Measurements from ENCODE around the gene IL23R.
"Not testable (repeated sequence)": the region's sequence is repeated elsewhere in the genome, so short reads cannot be mapped to it uniquely, and the experiment has no call there.

The IL23R gene

GRCh38 chr1:67192902-67193301 lies 26.6 kb downstream of the IL23R start:
- ATAC-seq (peak; percentile 58), DNase-seq (no peak)

DNA sequence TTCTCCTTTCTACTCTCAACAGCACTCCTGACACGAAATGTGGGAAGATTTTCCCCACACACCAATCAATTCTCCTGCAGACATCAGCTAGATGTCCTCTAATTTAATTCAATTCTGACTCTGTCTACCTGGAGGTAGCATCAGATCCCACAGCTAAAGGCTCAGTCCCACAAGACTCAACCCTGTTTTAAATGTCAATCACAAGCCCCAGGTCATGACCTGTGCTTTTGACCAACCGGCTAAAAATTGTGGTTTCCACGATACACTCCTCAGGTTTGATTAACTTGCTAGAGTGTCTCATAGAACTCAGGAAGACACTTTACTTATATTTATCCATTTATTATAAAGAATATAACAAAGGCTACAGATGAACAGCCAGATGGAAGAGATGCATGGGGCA lies 27.4 kb downstream of the IL23R start:
- DNase-seq (no peak), ATAC-seq (no peak)

DNA sequence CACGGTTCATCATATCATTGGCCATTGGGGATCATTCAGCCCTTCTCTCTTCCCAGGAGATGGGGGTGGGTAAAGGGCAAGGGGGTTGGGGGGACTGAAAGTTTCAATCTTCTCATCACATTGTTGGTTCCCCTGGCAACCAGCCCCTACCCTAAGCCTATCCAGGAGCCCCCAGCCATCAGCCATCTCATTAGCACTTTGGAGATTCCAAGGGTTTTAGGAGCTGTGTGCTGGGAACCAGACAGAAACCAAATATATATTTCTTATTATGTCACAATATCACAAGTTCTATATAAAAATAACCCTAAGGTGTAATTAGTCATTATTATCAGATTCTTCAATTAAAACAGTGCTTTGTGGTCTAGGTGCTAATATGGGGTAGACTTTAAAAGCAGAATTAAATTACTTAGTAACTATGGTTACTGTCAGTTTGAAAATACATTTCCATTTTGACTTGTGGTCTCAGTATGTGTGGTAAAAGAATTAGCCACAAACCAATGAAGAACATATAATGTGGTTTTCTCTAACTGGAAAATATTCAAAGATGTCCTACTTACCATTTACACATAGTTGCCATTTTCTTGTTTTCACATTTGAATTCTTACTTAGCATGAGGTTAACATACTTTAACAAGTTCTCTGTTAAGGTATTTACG lies 28.1 kb downstream of the IL23R start:
- DNase-seq (no peak), ATAC-seq (peak; percentile 29)

- ATAC-seq (no peak), DNase-seq (no peak)
Observed at GRCh38 chr1:67200755-67201154, 34.5 kb downstream of the IL23R start.

GRCh38 chr1:67201891-67202290 lies 35.6 kb downstream of the IL23R start:
- ATAC-seq = no peak
- no peak for DNase-seq

GRCh38 chr1:67204298-67204980 lies 38.2 kb downstream of the IL23R start:
- no peak for DNase-seq
- no peak for ATAC-seq

- not testable (repeated sequence) for ATAC-seq, DNase-seq
Observed at GRCh38 chr1:67207398-67207797, 41.1 kb downstream of the IL23R start.

DNA sequence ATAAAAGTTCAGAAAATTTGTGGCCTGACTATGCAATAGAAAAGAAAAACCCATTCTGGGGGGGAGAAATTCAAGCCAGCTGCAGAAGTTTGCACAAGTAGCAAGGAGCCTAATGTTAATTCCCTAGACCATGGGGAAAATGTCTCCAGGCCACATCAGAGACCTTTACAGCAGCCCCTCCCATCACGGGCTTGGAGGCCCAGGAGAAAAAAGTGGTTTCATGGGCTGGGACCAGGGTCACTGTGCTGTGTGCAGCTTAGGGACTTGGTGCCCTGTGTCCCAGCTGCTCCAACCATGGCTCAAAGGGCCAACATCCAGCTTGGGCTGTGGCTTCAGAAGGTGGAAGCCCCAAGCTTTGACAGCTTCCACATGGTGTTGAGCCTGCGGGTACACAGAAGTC lies 42.0 kb downstream of the IL23R start:
- no peak for ATAC-seq

GRCh38 chr1:67209521-67209920 lies 43.3 kb downstream of the IL23R start:
- no peak for ATAC-seq
- no peak for DNase-seq

More for the DNA sequence above, 42.0 kb downstream of the IL23R start:
- DNase-seq = no peak

- peak; percentile 57 for DNase-seq
- peak; percentile 81 for ATAC-seq
Observed at GRCh38 chr1:67211589-67212563, 45.6 kb downstream of the IL23R start.

GRCh38 chr1:67213164-67213563 lies 46.9 kb downstream of the IL23R start:
- no peak for ATAC-seq
- no peak for DNase-seq

DNA sequence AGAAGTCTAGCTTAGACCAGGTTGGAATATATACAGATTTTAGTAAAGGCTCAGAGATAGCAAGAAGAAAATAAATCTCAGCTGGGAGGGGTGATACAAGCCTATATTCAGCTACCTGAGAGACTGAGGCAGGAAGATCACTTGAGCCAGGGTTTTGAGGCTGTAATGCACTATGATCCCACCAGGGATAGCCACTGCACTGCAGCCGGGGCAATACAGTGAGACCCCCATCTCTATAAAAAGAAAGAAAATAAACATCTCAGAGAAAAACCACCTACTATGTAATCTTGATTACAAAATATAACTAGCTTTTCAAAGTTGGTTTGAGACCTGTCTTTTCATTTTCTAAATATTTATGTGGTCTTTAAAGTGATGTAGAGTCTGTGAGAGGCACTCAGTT lies 47.7 kb downstream of the IL23R start:
- DNase-seq = no peak
- no peak for ATAC-seq

- ATAC-seq (no peak), DNase-seq (peak; percentile 62)
Observed at GRCh38 chr1:67214420-67215174, 48.3 kb downstream of the IL23R start.

GRCh38 chr1:67216401-67216800 lies 50.1 kb downstream of the IL23R start:
- DNase-seq (no peak), ATAC-seq (no peak)

DNA sequence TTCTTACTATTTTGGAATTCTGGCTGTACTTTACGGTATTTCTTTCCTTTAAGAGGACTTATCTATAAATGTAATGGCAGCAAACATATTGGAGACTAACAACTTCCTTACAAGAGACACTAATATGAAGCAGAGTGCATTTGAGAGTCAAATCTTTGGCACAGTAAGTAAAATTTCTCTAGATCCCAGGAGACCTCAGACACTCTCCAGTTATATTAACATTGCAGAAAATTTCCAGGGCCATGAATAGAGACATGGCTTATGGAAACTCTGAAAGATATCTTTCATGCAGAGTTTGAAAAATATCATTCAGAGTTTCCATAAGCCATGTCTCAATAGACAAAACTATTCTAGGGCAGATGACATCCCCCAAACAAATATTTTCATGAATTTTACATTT lies 51.2 kb downstream of the IL23R start:
- ATAC-seq (no peak), DNase-seq (no peak)

- no peak for ATAC-seq
- no peak for DNase-seq
Observed at GRCh38 chr1:67217938-67218337, 51.7 kb downstream of the IL23R start.

DNA sequence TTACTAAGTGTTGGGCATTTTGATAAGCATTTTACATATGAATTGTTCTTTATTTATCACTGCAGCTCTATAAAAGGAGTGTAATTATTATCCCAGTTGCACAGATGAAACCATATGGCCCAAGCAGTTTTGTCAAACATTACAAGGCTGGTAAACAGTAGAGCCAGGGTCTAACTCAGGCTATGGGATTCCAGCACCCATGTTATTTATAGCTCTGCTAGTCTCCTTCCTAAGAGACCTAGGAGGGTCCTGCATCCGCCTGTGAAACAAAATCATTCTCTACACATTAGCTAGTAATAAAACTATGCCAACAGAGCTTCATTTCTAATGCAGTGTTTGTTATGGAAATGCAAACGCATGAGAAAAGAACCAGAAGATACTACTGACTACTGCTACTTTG lies 58.6 kb downstream of the IL23R start:
- ATAC-seq (no peak), DNase-seq (no peak)

- no peak for DNase-seq
- ATAC-seq = peak; percentile 61
Observed at GRCh38 chr1:67226688-67227087, 60.4 kb downstream of the IL23R start.

GRCh38 chr1:67227196-67227595 lies 60.9 kb downstream of the IL23R start:
- no peak for ATAC-seq
- DNase-seq = no peak

GRCh38 chr1:67228791-67229190 lies 62.5 kb downstream of the IL23R start:
- no peak for ATAC-seq
- no peak for DNase-seq

- ATAC-seq (no peak), DNase-seq (no peak)
Observed at GRCh38 chr1:67230539-67230938, 64.3 kb downstream of the IL23R start.

GRCh38 chr1:67236277-67236676 lies 70.0 kb downstream of the IL23R start:
- no peak for ATAC-seq
- DNase-seq = no peak
